ENCODE results near the gene GUCY1A2.
A peak's percentile ranks its signal among the peaks of the same experiment; 100 is the strongest.

The GUCY1A2 gene

DNA sequence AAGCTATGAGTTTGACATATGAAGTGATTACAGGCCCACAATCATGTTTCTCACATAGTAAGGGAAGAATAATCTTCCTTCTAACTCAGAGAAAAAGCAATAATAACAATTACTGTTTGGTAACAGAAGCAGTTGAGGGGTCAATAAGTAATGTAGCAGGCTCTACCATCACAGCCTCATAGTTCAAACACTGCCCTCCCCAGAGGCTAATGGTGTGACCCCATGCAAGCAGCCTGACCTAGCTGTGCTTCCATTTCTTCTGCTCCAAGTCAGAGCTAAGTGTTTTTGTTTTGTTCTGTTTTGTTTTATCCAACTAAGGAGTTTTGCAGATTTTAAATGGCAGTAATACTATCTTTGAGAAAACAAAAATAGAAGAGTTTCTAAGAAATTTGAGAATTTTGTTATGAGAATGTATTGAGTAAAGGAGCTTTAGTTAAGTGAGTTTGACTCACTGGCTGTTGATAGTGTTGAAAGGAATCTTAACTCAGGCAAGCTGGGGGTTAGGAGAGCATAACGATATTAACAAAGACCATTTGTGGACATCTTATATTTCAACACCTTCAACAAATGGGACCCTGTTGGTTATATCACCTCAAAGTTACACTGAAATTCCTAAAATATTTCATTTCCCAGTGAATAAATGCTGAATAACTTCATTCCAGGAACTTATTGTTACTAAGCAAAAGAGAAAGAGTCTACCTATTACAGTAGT lies 48.5 kb downstream of the GUCY1A2 start:
- WGBS (ENCODE audit: extremely low coverage, insufficient coverage, insufficient read length) = no CpG with 5 or more reads among the region's 1 CpG

GRCh38 chr11:106962995-106963394 lies 55.3 kb downstream of the GUCY1A2 start:
- WGBS (ENCODE audit: extremely low coverage, insufficient coverage, insufficient read length) = no CpG with 5 or more reads among the region's 2 CpGs
- Histone ChIP-seq H3K79me2 (ENCODE audit: control insufficient read depth, insufficient read depth, low read length, poor library complexity) (no peaks in the 10 kb centered on the region), H3K27me3 (ENCODE audit: insufficient read depth, low read length) (no peaks in the 10 kb centered on the region), H3K14ac (ENCODE audit: low read length) (no peak overlapping the region), H3K9me3 (ENCODE audit: insufficient read depth, low read depth, low read length) (no peaks in the 10 kb centered on the region), H3K23ac (ENCODE audit: low read length) (no peak overlapping the region), H2AFZ (ENCODE audit: insufficient read depth, low read length, poor library complexity) (no peak overlapping the region), H3K4me1 (ENCODE audit: control insufficient read depth in 1 of 2, insufficient read depth in 2 of 2, low read length in 2 of 2) (no peaks in the 10 kb centered on the region), H4K8ac (ENCODE audit: low read depth, low read length) (no peak overlapping the region), H4K91ac (ENCODE audit: low read depth, low read length) (no peak overlapping the region), H2AK5ac (ENCODE audit: low read length) (no peak overlapping the region), H2BK5ac (ENCODE audit: low read depth, low read length, poor library complexity) (no peak overlapping the region), H3K36me3 (ENCODE audit: control insufficient read depth in 1 of 2, insufficient read depth in 2 of 2, low read length in 2 of 2) (no peaks in the 10 kb centered on the region), H4K12ac (ENCODE audit: low read depth, low read length) (no peak overlapping the region), H3K4ac (ENCODE audit: low read depth, low read length) (no peak overlapping the region), H3K9ac (ENCODE audit: low read length) (no peak overlapping the region), H3K18ac (ENCODE audit: low read length) (no peak overlapping the region), H3K4me3 (ENCODE audit: low read depth, low read length) (no peak overlapping the region), H2BK12ac (ENCODE audit: low read length) (no peak overlapping the region), H3K4me2 (ENCODE audit: low read length) (no peak overlapping the region), H3K79me1 (ENCODE audit: low read length) (no peaks in the 10 kb centered on the region), H2BK120ac (ENCODE audit: insufficient read depth, low read length, poor library complexity) (no peak overlapping the region), H3K27ac (ENCODE audit: low read depth, low read length) (no peak overlapping the region)
- no peak for DNase-seq

More for the DNA sequence above, 48.5 kb downstream of the GUCY1A2 start:
- Histone ChIP-seq H3K27me3 (ENCODE audit: insufficient read depth, low read length) (no peaks in the 10 kb centered on the region), H2BK5ac (ENCODE audit: low read depth, low read length, poor library complexity) (no peak overlapping the region), H3K4me3 (ENCODE audit: low read depth, low read length) (no peak overlapping the region), H3K4me2 (ENCODE audit: low read length) (no peak overlapping the region), H2BK120ac (ENCODE audit: insufficient read depth, low read length, poor library complexity) (no peak overlapping the region), H3K23ac (ENCODE audit: low read length) (no peak overlapping the region), H3K79me1 (ENCODE audit: low read length) (no peaks in the 10 kb centered on the region), H3K18ac (ENCODE audit: low read length) (no peak overlapping the region), H4K91ac (ENCODE audit: low read depth, low read length) (no peak overlapping the region), H3K36me3 (ENCODE audit: control insufficient read depth in 1 of 2, insufficient read depth in 2 of 2, low read length in 2 of 2) (no peaks in the 10 kb centered on the region), H3K9me3 (ENCODE audit: insufficient read depth, low read depth, low read length) (no peaks in the 10 kb centered on the region), H3K79me2 (ENCODE audit: control insufficient read depth, insufficient read depth, low read length, poor library complexity) (no peaks in the 10 kb centered on the region), H4K12ac (ENCODE audit: low read depth, low read length) (no peak overlapping the region), H3K9ac (ENCODE audit: low read length) (no peak overlapping the region), H3K4me1 (ENCODE audit: control insufficient read depth in 1 of 2, insufficient read depth in 2 of 2, low read length in 2 of 2) (no peaks in the 10 kb centered on the region), H3K4ac (ENCODE audit: low read depth, low read length) (no peak overlapping the region), H4K8ac (ENCODE audit: low read depth, low read length) (no peak overlapping the region), H2AFZ (ENCODE audit: insufficient read depth, low read length, poor library complexity) (no peak overlapping the region), H2AK5ac (ENCODE audit: low read length) (no peak overlapping the region), H2BK12ac (ENCODE audit: low read length) (no peak overlapping the region), H3K14ac (ENCODE audit: low read length) (no peak overlapping the region), H3K27ac (ENCODE audit: low read depth, low read length) (no peak overlapping the region)
- DNase-seq = no peak

DNA sequence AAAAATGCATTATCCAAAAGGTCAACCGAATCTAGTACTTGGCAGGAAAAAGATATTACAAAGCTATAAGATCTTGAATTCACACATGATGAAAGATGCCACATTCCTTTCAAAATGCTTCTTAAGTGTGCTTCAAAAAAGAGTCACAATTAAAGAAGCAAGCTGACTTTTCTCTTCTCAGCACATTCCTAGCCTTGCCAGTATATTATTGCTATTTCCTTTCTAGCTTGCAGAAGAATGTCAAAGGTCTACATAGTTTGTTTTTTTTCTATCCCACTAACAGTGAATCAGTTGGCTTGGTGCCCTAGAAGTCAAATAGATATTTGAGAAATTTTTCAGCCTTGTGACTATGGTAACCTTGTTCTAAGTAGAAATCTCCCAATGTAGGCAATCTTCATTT lies 56.8 kb downstream of the GUCY1A2 start:
- no peak overlapping the region for H4K8ac ChIP-seq (ENCODE audit: low read depth, low read length)
- no peak overlapping the region for H3K23ac ChIP-seq (ENCODE audit: low read length)
- no peak overlapping the region for H2BK5ac ChIP-seq (ENCODE audit: low read depth, low read length, poor library complexity)
- peaks cover 7% of the 10 kb centered on the region in 2 experiments for H3K4me1 ChIP-seq (ENCODE audit: control insufficient read depth in 1 of 2, insufficient read depth in 2 of 2, low read length in 2 of 2)
- H3K27ac ChIP-seq (ENCODE audit: low read depth, low read length) = no peak overlapping the region
- H4K91ac ChIP-seq (ENCODE audit: low read depth, low read length) = no peak overlapping the region
- H3K4me2 ChIP-seq (ENCODE audit: low read length) = no peak overlapping the region
- H3K4me3 ChIP-seq (ENCODE audit: low read depth, low read length) = no peak overlapping the region
- no peaks in the 10 kb centered on the region for H3K27me3 ChIP-seq (ENCODE audit: insufficient read depth, low read length)
- no peaks in the 10 kb centered on the region for H3K79me1 ChIP-seq (ENCODE audit: low read length)
- no peak overlapping the region for H3K9ac ChIP-seq (ENCODE audit: low read length)
- no peak overlapping the region for H2AK5ac ChIP-seq (ENCODE audit: low read length)
- peaks cover 2% of the 10 kb centered on the region for H3K9me3 ChIP-seq (ENCODE audit: insufficient read depth, low read depth, low read length)
- no peak overlapping the region for H4K12ac ChIP-seq (ENCODE audit: low read depth, low read length)
- no peak overlapping the region for H3K18ac ChIP-seq (ENCODE audit: low read length)
- no peak overlapping the region for H3K4ac ChIP-seq (ENCODE audit: low read depth, low read length)
- H2BK120ac ChIP-seq (ENCODE audit: insufficient read depth, low read length, poor library complexity) = no peak overlapping the region
- no peaks in the 10 kb centered on the region for H3K36me3 ChIP-seq (ENCODE audit: control insufficient read depth in 1 of 2, insufficient read depth in 2 of 2, low read length in 2 of 2)
- no peak overlapping the region for H2BK12ac ChIP-seq (ENCODE audit: low read length)
- no CpG with 5 or more reads among the region's 1 CpG for WGBS (ENCODE audit: extremely low coverage, insufficient coverage, insufficient read length)
- peak; percentile 52 to 76 for DNase-seq
- no peak overlapping the region for H3K14ac ChIP-seq (ENCODE audit: low read length)
- no peak overlapping the region for H2AFZ ChIP-seq (ENCODE audit: insufficient read depth, low read length, poor library complexity)
- peaks cover 2% of the 10 kb centered on the region for H3K79me2 ChIP-seq (ENCODE audit: control insufficient read depth, insufficient read depth, low read length, poor library complexity)

GRCh38 chr11:106961048-106961447 lies 57.2 kb downstream of the GUCY1A2 start:
- no peak overlapping the region for H2AFZ ChIP-seq (ENCODE audit: insufficient read depth, low read length, poor library complexity)
- WGBS (ENCODE audit: extremely low coverage, insufficient coverage, insufficient read length) = no CpG with 5 or more reads among the region's 1 CpG
- peak in 1 of 2 donors; percentile 19 for DNase-seq
- H3K9ac ChIP-seq (ENCODE audit: low read length) = no peak overlapping the region
- no peak overlapping the region for H3K27ac ChIP-seq (ENCODE audit: low read depth, low read length)
- H3K4ac ChIP-seq (ENCODE audit: low read depth, low read length) = no peak overlapping the region
- no peak overlapping the region for H2AK5ac ChIP-seq (ENCODE audit: low read length)
- H3K36me3 ChIP-seq (ENCODE audit: control insufficient read depth in 1 of 2, insufficient read depth in 2 of 2, low read length in 2 of 2) = no peaks in the 10 kb centered on the region
- no peak overlapping the region for H4K91ac ChIP-seq (ENCODE audit: low read depth, low read length)
- no peak overlapping the region for H3K23ac ChIP-seq (ENCODE audit: low read length)
- no peak overlapping the region for H3K18ac ChIP-seq (ENCODE audit: low read length)
- H4K8ac ChIP-seq (ENCODE audit: low read depth, low read length) = no peak overlapping the region
- H3K27me3 ChIP-seq (ENCODE audit: insufficient read depth, low read length) = no peaks in the 10 kb centered on the region
- H3K79me1 ChIP-seq (ENCODE audit: low read length) = no peaks in the 10 kb centered on the region
- no peak overlapping the region for H2BK12ac ChIP-seq (ENCODE audit: low read length)
- H3K4me1 ChIP-seq (ENCODE audit: control insufficient read depth in 1 of 2, insufficient read depth in 2 of 2, low read length in 2 of 2) = peaks cover 7% of the 10 kb centered on the region in 2 experiments
- no peak overlapping the region for H2BK5ac ChIP-seq (ENCODE audit: low read depth, low read length, poor library complexity)
- no peak overlapping the region for H2BK120ac ChIP-seq (ENCODE audit: insufficient read depth, low read length, poor library complexity)
- no peak overlapping the region for H3K14ac ChIP-seq (ENCODE audit: low read length)
- H3K79me2 ChIP-seq (ENCODE audit: control insufficient read depth, insufficient read depth, low read length, poor library complexity) = peaks cover 2% of the 10 kb centered on the region
- no peak overlapping the region for H4K12ac ChIP-seq (ENCODE audit: low read depth, low read length)
- H3K4me2 ChIP-seq (ENCODE audit: low read length) = no peak overlapping the region
- H3K4me3 ChIP-seq (ENCODE audit: low read depth, low read length) = no peak overlapping the region
- H3K9me3 ChIP-seq (ENCODE audit: insufficient read depth, low read depth, low read length) = peaks cover 2% of the 10 kb centered on the region
